ENCODE results near the gene FBXL7.

FBXL7 gene

GRCh38 chr5:15545082-15545481 is 45.1 kb downstream of the FBXL7 start:
- DNase-seq, result no peak

GRCh38 chr5:15547261-15547839 is 47.4 kb downstream of the FBXL7 start:
- DNase-seq, result no peak

GRCh38 chr5:15549961-15550360 is 50.0 kb downstream of the FBXL7 start:
- DNase-seq, result no peak

DNA sequence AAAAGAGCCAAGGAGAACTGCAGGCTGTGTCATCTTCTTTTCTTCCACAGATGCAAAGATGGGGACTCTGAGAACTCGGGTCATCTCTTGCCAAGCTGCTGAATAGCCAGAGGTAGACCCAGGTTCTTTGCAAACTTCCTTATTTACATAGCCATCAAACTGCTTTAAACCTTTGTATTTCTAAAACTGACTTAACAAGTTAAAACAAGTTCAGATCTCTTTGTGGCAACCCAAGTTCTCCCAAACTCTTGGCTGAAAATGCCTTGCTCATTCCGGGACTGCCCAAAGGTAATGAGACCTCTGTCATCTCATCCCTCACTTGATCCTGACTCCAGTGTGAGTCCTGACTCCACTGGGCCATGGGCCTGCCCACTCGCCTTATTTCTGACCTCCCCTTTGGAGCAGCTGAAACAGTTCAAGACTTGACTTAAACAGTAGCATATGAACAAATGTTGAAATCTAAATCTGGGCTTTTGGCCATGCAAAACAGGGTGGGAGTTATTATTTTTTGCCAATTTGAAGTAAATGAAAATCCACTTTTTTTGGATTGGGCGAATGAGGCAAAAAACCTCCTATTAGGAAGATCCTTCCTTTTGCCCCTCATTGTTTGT is 50.6 kb downstream of the FBXL7 start:
- no peak for DNase-seq

GRCh38 chr5:15551113-15551504 is 51.1 kb downstream of the FBXL7 start:
- DNase-seq, result no peak

- DNase-seq, result no peak
Observed at GRCh38 chr5:15554542-15554941, 54.6 kb downstream of the FBXL7 start.

DNA sequence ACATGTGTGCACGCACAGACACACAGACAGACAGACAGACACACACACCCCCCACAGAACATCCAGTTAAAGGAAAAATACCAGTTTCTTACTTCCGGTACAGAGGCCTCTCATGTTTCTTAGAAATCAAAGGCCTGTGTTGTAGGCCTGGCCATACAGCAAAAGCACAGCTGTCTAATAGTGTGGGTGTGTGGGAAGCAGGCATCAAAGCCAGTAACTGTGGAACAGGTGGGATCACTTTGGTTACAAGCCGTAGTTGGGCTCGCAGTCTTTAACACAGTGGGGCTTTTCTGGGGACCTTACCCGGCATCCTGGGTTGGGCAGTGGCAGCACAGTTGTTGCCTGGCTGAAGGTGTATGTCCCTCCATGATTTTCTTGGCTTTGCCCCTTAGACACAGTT is 55.2 kb downstream of the FBXL7 start:
- DNase-seq, result no peak

DNA sequence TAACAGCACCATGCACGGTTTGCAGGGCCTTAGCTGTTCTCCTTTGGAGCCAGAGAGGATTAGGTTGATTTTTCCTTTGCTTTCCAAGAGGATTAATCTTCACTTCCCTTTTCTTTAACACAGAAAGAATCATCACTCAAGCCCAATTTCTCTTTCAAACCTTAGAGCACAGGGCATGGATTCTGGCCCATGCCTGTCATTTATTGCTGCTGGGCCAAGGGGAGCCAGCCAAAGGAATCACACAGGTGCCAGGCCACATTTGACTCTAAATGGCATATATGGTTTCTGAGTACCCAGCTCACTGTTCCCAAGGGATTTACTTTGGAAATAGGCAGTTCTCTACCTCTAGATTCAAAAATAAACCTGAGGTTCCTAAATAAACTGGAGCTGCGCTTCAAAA is 58.3 kb downstream of the FBXL7 start:
- no peak for DNase-seq

GRCh38 chr5:15558681-15559080 is 58.7 kb downstream of the FBXL7 start:
- DNase-seq, result no peak

DNA sequence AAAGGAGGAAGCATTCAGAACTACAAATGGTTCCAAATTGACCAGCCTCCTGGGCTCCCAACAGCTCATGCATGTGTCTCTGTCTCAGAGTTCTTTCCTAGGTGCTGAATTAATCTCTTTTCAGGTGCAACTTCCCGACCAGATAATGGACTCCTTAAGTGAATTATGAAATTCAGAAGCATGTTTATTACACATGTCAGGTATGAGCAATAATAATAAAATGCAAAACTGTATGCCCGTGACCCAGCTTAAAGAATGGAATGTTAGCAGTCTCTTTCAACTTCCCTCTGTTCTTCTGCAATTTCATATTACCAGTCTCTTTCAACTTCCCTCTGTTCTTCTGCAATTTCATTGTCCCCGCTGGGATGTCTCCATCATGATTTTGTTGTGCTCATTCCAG is 60.4 kb downstream of the FBXL7 start:
- no peak for DNase-seq

DNA sequence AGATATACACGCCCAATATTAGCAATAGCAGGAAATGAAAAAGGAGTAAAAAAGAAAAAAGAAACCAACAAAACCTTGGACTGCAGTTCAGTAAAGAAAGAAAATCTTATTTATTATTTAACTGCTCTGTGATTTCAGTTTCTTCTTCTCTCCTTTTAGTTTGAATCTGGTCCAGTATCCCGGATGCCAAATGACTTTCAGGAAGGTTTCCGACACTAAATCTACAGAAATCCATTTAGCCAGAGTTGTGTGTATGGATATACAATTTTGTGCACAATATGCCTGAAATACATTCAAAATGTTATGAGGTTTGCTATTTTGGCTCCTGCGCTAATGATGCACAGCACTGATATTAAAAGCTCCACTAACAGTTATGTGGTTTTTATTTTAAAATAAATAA is 64.5 kb downstream of the FBXL7 start:
- DNase-seq, result no peak

DNA sequence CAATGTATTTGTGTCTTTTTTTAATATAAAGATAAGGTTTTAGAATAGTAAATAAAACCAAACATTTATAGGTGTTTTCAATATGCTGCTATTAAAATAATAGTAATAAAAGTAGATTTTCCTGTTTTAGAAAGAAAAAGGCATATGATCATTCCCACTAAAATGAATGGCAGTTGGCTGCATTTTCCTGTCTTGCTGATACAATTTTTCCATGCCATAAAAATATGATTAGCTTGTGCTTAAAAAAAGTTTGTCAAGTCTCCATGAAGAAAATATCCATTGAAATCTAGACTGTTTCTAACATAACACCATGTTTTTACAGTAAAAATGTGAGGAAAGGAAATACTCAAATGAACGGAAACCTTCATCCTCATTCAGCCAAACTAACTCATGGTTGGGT is 65.0 kb downstream of the FBXL7 start:
- no peak for DNase-seq

DNA sequence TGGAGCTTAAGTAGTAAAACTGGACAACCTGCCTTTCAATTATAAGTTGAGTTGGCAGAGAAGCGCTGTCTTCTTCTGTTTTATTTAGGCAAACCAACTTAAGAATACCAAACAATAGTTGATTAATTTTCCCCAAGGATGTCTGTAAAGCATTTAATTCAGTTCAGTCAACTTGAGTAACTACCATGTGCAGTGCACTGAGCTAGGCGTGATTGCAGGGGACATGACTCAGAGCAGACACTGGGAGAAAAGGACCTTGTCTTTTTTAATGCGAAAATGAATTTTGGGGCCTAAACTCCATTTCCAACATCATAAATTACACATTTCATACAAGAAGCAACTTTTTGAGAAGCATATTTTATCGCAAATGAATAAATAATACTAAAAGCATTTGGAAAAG is 66.3 kb downstream of the FBXL7 start:
- no peak for DNase-seq

DNA sequence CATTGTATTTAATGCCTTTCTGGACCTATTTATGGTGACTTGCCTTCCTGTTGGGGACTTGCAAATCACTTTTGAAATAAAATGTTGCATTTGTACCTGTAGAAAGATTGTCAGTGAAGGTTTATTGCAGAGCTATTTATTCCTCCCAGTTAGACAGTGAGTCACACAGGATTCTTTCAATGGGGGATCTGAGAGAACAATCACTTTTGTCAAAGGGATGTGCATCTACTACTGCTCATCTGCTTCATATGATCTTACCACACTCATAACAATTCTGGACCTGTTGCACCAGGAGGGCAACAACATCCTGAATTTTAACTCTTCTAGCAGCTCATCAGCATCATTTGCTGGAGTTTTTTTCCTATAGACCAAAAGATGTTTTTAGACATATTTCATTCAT is 66.8 kb downstream of the FBXL7 start:
- DNase-seq, result no peak

DNA sequence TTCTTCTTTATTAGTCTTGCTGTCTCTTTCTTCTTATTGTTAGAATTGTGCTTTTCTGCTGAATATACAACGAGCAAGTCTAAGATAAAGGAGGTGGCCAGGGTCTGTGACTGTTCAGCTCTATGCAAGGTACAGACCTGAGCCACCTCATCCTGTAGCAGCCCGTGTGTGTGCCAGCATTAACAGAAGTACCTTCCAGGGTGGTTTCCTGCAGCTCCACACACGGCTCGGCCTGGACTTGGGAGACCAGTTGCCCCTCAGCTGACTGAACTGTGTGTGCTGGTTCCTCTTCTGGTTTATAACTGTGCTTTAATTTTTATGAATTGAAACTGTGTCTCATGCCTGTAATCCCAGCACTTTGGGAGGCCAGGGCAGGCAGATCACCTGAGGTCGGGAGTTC is 70.5 kb downstream of the FBXL7 start:
- no peak for DNase-seq

- DNase-seq, result no peak
Observed at GRCh38 chr5:15571081-15571480, 71.1 kb downstream of the FBXL7 start.

DNA sequence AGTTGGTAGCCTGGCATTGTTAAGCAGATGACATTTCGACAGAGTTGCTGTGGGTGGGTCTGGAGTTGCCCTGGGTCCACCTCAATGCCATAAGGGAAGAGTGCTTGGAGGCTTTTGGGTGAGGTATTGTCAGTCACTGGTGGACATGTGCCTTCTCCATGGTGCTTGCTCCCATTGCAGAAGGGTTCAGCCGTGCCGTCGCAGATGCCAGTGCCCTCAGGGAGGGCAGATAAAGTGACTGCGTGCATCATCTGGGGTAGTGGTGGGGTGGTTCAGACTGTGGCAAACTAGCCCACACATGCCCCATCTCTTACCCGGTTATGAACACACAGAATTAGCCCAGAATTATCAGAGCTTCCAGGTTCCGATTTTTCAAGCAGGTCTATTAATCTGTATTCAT is 71.6 kb downstream of the FBXL7 start:
- no peak for DNase-seq

DNA sequence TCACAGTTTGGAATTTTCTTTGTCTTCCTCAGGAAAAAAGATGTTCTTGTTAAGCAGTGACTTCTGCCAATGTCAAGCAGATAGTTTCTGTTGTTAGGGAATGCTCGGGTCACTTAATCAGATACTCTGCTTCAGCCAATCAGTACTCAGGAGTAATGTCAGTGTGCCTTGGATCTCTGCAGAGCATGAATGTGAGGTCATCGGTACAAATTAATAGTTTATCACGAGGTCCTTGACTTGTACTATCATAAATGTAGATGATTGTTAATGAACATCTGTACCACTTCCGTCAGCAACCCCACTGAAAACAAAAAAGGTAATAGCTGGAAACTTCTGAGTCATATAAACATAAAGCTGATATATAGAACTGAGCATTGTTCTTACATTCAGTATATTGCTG is 73.6 kb downstream of the FBXL7 start:
- no peak for DNase-seq

GRCh38 chr5:15574128-15574527 is 74.1 kb downstream of the FBXL7 start:
- no peak for DNase-seq

DNA sequence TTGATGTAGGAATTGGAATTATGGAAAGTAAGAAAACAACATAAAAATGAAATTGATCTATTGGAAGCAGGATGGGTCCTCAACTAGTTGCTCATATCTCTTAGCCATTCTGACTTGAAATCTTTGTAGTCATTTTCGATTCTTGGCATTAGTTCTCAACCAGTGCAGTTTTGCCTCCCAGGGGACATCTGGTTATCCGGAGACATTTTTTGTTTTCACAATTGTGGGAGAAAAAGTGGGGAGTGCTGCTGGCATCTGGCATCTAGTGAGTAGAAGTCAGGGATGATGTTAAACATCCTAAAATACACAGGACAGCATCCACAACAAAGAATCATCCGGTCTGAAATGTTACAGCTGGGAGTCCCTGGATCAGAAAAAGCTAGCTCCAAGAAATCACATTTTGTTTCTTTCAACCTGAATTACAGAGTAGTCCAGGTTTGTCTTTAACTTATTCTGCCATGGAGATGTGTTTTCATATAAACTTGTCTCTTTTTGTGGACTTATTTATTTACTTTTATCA is 74.9 kb downstream of the FBXL7 start:
- no peak for DNase-seq

GRCh38 chr5:15575666-15576065 is 75.7 kb downstream of the FBXL7 start:
- no peak for DNase-seq

DNA sequence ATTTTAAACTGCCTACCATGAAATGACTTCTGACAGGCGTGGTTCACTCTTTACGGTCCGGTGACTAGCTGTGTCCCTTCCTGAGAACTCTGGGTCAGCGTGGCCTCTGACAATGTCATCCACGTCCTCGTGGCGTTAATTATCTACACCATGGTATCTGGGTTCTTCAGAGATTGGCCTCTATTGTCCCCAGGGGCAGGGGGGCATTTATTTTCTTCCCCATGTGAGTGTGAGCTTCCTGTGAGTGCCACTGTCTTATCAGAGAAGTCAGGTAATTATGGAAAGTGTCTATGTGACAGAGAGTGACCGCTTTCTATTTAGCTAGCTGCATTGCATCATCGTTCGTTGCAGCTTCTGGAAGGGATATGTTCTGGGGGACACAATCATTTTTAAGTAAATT is 77.2 kb downstream of the FBXL7 start:
- no peak for DNase-seq

GRCh38 chr5:15577831-15578230 is 77.9 kb downstream of the FBXL7 start:
- DNase-seq, result no peak

DNA sequence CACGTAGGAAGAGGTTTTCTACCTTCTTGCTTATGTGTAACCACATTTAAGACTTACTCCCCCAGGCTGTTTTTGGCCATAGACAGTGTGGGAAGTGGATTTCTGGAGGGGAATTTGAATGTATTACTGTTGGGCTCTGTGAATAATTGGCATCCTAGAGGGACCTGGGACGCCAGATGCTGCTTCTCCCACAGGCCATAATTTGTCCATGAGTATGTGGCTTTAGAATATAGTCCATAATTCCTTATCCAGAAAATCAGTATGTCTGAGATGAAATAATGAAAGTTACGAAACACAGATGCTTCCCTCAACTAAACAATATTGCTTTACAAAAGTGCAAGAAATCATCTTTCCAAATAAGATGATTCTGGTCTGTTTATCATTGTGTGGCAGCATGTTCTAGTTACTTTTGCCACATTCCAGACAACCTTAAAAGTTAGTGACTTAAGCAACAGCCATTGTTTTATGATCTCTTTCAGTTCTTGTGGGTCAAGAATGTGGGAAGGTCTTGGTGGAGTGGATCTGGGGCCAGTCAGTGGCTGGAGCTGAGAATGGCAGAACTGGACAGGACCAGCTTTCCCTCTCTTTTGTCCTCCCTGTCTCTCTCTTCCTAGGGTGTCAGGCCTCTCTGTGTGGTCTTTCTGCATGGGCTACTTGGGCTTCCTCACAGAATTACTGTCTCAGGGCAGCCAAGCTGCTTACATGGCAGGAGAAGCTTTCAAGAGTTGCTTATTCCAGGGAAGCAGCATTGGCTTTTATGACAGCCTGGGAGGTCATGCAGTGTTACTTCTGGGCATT is 79.4 kb downstream of the FBXL7 start:
- no peak for DNase-seq
